Heart left ventricle (tissue), 13 donors: ENCODE results near the gene SLC43A3.

Source experiments
- CTCF ChIP-seq, 12 donors: fragments of 200-600 bp; sonication (generic) in 4 of 12; IDR thresholded peaks; one replicate each; pipeline versions ENCODE4 v1.5.0 to v1.8.0; 2018 to 2022; ENCODE audit warnings: antibody characterized with exemption in 12 of 12, mild to moderate bottlenecking in 5 of 12
- POLR2A ChIP-seq, 2 donors: fragments of 450-650 bp; IDR thresholded peaks; one replicate each; pipeline ENCODE4 v1.6.1; 2017; ENCODE audit warnings: antibody characterized with exemption in 2 of 2, mild to moderate bottlenecking in 2 of 2, moderate library complexity in 2 of 2
- donor health status: ischemic (EF 13 %, LVEDD 7.1; RV severe dilation, severe dysfunction).
- donor health status: DM: no; HTN: yes; CAD: no.
- donor health status: DM: no; HTN: no; CAD: no.
- donor health status: ischemic (EF 25% LVEDD 6.9; RV normal size, moderate dysfunction).
- donor health status: ischemic (EF 25% LVEDD 5.7; RV mildly dilated, moderate dysfunction).
- donor health status: ischemic (EF 35%, LVEDD 5.7; RV mildly dilated, moderate dysfunction).
- donor health status: nonischemic (EF 11% LVEDD 7.7; RV severe dilation, severe dysfunction).
- donor health status: DM: yes; HTN: yes; CAD: no.
- donor health status: PGD.
- donor health status: ischemic (EF 29% LVEDD 5.4; RV normal size, mild dysfunction).
- donor health status: nonischemic (EF 23%, LVEDD 6.1; RV moderate dilation, normal function).

GRCh38 chr11:57439786-57440185, 12.9 kb upstream of the SLC43A3 start:
- no peak for TF ChIP-seq CTCF (IDR thresholded peaks at IDR 0.05)
- TF ChIP-seq POLR2A (IDR thresholded peaks at IDR 0.05): no peak
